ENCODE results near the gene ZNF37A. TPM values are rescaled to one million over a fixed set of nuclear protein-coding genes. Genes with fewer than 3 reads are reported as not detected.

Gene ZNF37A
- total RNA-seq, 1 experiment from 2014 or later: 6.6 TPM

GRCh38 chr10:38163617-38164016 lies 69.5 kb downstream of the ZNF37A start:
- in situ Hi-C loops (cut with HindIII; ENCODE audit: low pct_unique_long_range_greater_than_20kb, low sequenced_read_pairs) (no loop called here), intact Hi-C loops (cut with micrococcal nuclease; ENCODE audit: unreplicated experiment) (no loop called here)
- BruUV-seq (replicated peaks): no TSS peak
- ChIA-PET CTCF (no interaction called here), POLR2A (no interaction called here)
- no peak overlapping the region for H3K4me3 ChIP-seq (ENCODE audit: low read depth in 2 of 2, low read length in 2 of 2)
- no peaks in the 10 kb centered on the region for H3K36me3 ChIP-seq (ENCODE audit: control insufficient read depth, insufficient read depth, low read length)
- no peak overlapping the region for H3K27ac ChIP-seq (ENCODE audit: low read length)
- TF ChIP-seq TCF7L2 (IDR thresholded peaks at IDR 0.05; ENCODE audit: low read depth, low read length): no peak
- TF ChIP-seq SIN3A (IDR thresholded peaks at IDR 0.05; ENCODE audit: borderline replicate concordance, insufficient read depth, low read depth, low read length): no peak
- TF ChIP-seq POLR2AphosphoS5 (IDR thresholded peaks at IDR 0.05; ENCODE audit: low read depth, low read length): no peak
- no peak for TF ChIP-seq CTCF (IDR thresholded peaks at IDR 0.05)
- no peak for TF ChIP-seq REST (IDR thresholded peaks at IDR 0.05; ENCODE audit: insufficient read depth in 1 of 2, low read depth in 2 of 2, low read length in 1 of 2)
- no peaks in the 10 kb centered on the region for H3K27me3 ChIP-seq (ENCODE audit: control insufficient read depth, insufficient read depth, low read length)
- 0 out of 2 replicates have a peak, but pooled peaks cover 3% of the 10 kb centered on the region for H3K9me3 ChIP-seq (ENCODE audit: control insufficient read depth, insufficient read depth, low read depth, low read length)
- ATAC-seq (no peak), DNase-seq (ENCODE audit: low read depth, low spot score) (no peak)
- H3K4me1 ChIP-seq (ENCODE audit: control insufficient read depth, insufficient read depth, low read length): no peaks in the 10 kb centered on the region

GRCh38 chr10:38174336-38174735 lies 80.2 kb downstream of the ZNF37A start:
- ChIA-PET POLR2A (no interaction called here), CTCF (no interaction called here)
- ATAC-seq (no peak), DNase-seq (ENCODE audit: low read depth, low spot score) (no peak)
- no peaks in the 10 kb centered on the region for H3K4me1 ChIP-seq (ENCODE audit: control insufficient read depth, insufficient read depth, low read length)
- no peaks in the 10 kb centered on the region for H3K9me3 ChIP-seq (ENCODE audit: control insufficient read depth, insufficient read depth, low read depth, low read length)
- no peak overlapping the region for H3K4me3 ChIP-seq (ENCODE audit: low read depth in 2 of 2, low read length in 2 of 2)
- no peak overlapping the region for H3K27ac ChIP-seq (ENCODE audit: low read length)
- no peaks in the 10 kb centered on the region for H3K36me3 ChIP-seq (ENCODE audit: control insufficient read depth, insufficient read depth, low read length)
- TF ChIP-seq POLR2AphosphoS5 (IDR thresholded peaks at IDR 0.05; ENCODE audit: low read depth, low read length): no peak
- TF ChIP-seq REST (IDR thresholded peaks at IDR 0.05; ENCODE audit: insufficient read depth in 1 of 2, low read depth in 2 of 2, low read length in 1 of 2): no peak
- TF ChIP-seq TCF7L2 (IDR thresholded peaks at IDR 0.05; ENCODE audit: low read depth, low read length): no peak
- no peak for TF ChIP-seq CTCF (IDR thresholded peaks at IDR 0.05)
- TF ChIP-seq SIN3A (IDR thresholded peaks at IDR 0.05; ENCODE audit: borderline replicate concordance, insufficient read depth, low read depth, low read length): no peak
- in situ Hi-C loops (cut with HindIII; ENCODE audit: low pct_unique_long_range_greater_than_20kb, low sequenced_read_pairs): no loop called here
- no TSS peak for BruUV-seq (replicated peaks)
- H3K27me3 ChIP-seq (ENCODE audit: control insufficient read depth, insufficient read depth, low read length): no peaks in the 10 kb centered on the region
- intact Hi-C loops (cut with micrococcal nuclease; ENCODE audit: unreplicated experiment): no loop called here
